ENCODE data around the gene TRMT112.

TRMT112 gene

DNA sequence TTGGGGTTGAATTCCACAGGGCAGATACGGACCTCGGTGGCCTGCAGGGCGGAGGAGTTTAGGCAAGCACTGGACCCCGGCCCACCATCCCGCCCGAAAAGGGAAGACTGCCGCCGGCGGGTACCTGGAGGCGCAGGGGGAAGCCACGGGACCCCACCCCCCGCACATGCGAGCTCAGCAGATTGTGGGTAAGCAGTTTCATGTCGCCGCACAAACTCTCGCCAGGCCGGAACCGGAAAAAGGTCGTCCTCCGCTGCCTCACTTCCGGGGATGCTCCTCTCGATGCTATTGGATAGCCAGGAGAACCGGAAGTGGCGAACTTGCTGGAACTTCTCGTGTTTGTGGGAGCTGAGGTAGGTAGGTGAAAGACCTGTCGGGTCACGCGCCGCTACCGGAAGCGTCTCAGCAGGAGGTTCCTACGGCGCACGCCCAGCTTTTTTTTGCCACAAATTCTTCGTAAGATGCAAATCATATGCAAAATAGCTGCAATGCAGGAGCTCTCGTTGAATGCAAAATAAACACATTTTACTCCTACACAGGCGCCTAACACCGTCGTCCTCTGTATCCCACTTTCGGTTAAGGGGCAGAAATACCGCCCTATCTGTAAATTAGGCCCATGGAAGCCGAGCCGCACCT lies at the start of gene TRMT112:
Gene TRMT112, minus strand, starts transcription at position 235 of the 636 bp plus-strand sequence. Its CDS starts 33 bp downstream, at position 202.
- in situ Hi-C loops (cut with HindIII; ENCODE audit: low sequenced_read_pairs), result no loop called here

GRCh38 chr11:64366751-64367150 lies 49.4 kb upstream of the TRMT112 start:
- in situ Hi-C loops (cut with HindIII; ENCODE audit: low sequenced_read_pairs), result no loop called here

- in situ Hi-C loops (cut with HindIII; ENCODE audit: low sequenced_read_pairs), result no loop called here
Observed at GRCh38 chr11:64364911-64365310, 47.6 kb upstream of the TRMT112 start.

GRCh38 chr11:64364435-64364834 lies 47.1 kb upstream of the TRMT112 start:
- in situ Hi-C loops (cut with HindIII; ENCODE audit: low sequenced_read_pairs), result no loop called here

- in situ Hi-C loops (cut with HindIII; ENCODE audit: low sequenced_read_pairs), result no loop called here
Observed at GRCh38 chr11:64362339-64362738, 45.0 kb upstream of the TRMT112 start.

DNA sequence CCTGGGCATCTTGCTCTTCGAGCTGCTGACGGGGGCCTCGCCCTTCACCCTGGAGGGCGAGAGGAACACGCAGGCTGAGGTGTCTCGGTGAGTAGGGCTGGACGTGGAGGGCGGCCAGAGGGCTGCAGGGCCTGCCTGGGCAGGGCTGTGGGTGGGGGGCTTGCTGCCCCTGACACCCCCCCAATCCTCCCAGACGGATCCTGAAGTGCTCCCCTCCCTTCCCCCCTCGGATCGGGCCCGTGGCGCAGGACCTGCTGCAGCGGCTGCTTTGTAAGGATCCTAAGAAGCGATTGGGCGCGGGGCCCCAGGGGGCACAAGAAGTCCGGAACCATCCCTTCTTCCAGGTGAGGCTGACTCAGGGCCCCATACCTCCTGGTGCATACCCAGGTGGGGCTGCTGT lies 44.3 kb upstream of the TRMT112 start:
- in situ Hi-C loops (cut with HindIII; ENCODE audit: low sequenced_read_pairs), result no loop called here

- in situ Hi-C loops (cut with HindIII; ENCODE audit: low sequenced_read_pairs), result no loop called here
Observed at GRCh38 chr11:64360448-64360921, 43.1 kb upstream of the TRMT112 start.

DNA sequence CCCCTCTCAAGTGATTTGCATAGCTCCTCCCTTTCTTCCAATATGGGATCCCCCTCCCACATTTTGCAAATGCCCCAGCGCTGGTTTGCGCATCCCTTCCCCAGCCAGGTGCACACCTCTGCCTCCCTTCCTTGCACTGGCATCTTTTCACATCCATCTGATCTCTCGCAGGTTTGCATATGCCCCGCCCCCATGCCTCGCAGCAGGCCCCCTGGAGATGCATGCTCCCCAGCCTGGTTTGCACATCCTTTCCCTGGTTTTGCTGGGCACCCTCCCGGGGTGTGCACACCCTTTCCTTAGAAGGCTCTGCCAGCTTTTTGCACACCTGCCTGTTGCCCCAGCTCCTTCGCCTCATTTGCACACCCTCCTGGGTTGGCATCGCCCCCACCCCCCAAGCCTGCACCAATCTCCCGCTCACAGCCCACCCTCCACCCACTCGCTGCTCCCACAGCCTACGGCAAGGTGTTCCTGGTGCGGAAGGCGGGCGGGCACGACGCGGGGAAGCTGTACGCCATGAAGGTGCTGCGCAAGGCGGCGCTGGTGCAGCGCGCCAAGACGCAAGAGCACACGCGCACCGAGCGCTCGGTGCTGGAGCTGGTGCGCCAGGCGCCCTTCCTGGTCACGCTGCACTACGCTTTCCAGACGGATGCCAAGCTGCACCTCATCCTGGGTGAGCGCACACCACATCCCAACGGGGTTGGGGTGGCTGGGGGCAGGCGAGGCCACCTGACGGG lies 42.5 kb upstream of the TRMT112 start:
- in situ Hi-C loops (cut with HindIII; ENCODE audit: low sequenced_read_pairs), result no loop called here

DNA sequence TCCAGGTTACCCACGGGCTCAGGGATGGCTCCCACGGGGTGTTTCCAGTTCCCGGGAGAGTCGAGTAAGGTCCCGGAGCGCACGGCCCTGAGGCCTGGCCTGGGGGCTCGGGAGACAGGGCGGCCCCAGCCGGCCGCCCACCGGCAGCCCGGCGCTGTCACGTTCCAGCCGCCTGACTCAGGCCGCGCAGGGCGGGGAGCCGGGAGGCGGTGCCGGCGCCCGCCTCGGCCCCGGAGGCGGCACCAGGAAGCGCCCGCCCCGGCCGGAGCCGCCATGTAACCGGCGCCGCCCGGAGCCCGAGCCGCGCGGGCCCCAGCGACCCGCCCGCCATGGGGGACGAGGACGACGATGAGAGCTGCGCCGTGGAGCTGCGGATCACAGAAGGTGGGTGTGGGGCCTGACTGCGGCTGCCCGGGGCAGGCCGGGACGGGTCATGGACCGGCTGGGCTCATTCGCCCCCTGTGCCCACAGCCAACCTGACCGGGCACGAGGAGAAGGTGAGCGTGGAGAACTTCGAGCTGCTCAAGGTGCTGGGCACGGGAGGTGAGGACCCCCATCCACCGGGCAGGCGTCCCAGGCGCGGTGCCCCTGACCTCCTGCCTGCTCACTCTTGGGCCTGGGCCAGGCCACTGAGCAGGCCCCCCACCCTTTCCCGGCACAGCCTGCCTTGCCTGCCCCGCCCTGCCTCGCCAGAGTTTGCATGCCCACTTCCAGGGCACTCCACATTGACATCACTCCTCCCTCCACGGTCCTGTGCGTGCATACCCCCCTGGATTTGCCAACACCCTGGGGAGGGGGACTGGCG lies 41.8 kb upstream of the TRMT112 start, which contains the start of gene RPS6KA4:
Gene RPS6KA4, plus strand, starts transcription at position 256 of the 805 bp plus-strand sequence. Its CDS starts 74 bp downstream, at position 330.
- in situ Hi-C loops (cut with HindIII; ENCODE audit: low sequenced_read_pairs), result no loop called here

DNA sequence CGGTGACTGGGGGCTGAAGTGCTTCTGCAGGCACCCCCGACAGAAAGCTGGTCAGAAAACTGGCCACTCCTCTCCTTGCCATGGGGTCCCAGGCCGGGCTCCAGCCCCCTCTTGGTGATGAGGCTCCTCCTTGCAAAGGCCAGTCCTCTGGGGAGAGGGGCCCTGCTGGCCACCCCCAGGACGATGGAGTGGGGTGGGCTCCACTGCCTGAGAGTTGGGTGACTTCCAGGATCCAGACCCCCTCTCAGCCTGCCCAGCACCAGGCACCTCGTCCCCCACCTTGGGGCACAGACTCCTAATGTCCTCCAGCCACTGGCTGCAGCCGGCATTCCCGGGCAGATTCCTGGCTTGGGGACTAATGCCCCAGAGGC lies 41.2 kb upstream of the TRMT112 start:
- in situ Hi-C loops (cut with HindIII; ENCODE audit: low sequenced_read_pairs), result no loop called here

- in situ Hi-C loops (cut with HindIII; ENCODE audit: low sequenced_read_pairs), result no loop called here
Observed at GRCh38 chr11:64357904-64358535, 40.7 kb upstream of the TRMT112 start.

- in situ Hi-C loops (cut with HindIII; ENCODE audit: low sequenced_read_pairs), result no loop called here
Observed at GRCh38 chr11:64357446-64357845, 40.1 kb upstream of the TRMT112 start.

- in situ Hi-C loops (cut with HindIII; ENCODE audit: low sequenced_read_pairs), result no loop called here
Observed at GRCh38 chr11:64356498-64357411, 39.4 kb upstream of the TRMT112 start.

DNA sequence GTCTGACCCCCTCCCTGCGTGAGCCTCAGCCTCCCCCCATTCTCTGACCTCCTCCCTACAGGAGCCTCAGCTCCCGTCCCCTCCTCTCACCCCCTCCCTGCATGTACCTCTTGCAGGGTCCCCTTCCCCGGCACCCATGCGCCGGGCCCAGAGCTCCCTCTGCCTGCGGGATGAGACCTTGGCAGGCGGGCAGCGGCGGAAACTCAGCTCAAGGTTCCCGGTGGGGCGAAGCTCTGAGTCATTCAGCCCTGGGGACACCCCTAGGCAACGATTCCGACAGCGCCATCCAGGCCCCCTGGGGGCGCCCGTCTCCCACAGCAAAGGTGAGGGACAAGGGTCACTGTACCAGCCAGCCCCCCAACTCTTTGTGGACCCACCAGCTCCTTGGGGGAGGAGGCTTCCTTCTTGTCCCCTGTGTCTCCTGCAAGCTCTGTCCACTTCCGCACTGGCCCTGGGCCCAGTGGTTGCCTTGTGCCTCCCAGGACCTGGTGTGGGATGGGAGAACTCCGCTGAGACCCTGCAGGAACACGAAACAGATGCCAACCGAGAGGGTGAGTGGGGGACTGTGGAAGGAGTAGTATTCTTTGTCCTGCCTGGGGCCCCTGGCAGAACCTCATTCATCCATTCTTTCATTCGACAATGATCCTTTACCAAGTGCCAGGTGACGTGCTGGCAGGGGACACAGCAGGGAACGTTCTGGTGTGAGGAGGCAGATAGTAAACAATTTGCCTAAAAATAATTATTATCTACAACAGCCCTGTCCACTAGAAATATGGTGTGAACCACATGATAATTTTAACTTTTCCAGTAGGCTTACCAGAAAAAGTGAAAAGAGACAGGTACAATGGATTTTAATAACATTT lies 38.0 kb upstream of the TRMT112 start:
- in situ Hi-C loops (cut with HindIII; ENCODE audit: low sequenced_read_pairs), result no loop called here

DNA sequence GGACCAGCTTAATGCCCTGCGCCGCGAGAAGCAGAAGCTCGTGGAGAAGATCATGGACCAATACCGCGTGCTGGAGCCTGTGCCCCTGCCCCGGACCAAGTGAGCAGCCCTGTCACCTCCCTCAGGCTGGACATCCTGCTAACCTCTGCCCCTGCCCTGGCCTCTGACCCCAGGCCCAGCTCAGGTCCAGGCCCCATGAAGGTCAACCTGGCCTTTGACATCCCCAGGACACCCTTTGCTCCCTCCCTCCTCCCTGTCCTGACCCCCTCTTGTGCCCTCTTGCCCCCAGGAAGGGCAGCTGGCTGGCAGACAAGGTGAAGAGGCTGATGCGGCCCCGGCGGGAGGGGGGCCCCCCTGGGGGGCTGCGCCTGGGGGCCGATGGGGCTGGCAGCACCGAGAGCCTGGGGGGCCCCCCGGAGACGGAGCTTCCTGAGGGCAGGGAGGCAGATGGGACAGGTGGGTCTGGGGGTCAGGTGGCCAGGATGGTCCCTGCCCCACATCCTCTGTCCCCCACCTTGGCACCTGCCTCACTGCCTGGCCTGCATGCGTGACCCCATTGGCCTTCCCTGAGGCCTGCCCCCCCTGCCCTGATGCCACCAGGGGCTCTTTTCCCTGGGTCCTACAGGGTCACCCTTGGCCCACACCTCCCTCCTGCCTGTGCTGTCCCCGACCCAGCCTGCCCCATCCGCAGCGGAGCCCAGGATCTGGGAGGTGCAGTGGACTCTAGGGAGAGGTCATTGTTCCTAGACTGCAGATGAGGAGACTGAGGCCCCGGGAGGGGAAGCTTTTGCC lies 36.6 kb upstream of the TRMT112 start:
- in situ Hi-C loops (cut with HindIII; ENCODE audit: low sequenced_read_pairs), result no loop called here

GRCh38 chr11:64352995-64353714 lies 35.8 kb upstream of the TRMT112 start:
- in situ Hi-C loops (cut with HindIII; ENCODE audit: low sequenced_read_pairs), result no loop called here

DNA sequence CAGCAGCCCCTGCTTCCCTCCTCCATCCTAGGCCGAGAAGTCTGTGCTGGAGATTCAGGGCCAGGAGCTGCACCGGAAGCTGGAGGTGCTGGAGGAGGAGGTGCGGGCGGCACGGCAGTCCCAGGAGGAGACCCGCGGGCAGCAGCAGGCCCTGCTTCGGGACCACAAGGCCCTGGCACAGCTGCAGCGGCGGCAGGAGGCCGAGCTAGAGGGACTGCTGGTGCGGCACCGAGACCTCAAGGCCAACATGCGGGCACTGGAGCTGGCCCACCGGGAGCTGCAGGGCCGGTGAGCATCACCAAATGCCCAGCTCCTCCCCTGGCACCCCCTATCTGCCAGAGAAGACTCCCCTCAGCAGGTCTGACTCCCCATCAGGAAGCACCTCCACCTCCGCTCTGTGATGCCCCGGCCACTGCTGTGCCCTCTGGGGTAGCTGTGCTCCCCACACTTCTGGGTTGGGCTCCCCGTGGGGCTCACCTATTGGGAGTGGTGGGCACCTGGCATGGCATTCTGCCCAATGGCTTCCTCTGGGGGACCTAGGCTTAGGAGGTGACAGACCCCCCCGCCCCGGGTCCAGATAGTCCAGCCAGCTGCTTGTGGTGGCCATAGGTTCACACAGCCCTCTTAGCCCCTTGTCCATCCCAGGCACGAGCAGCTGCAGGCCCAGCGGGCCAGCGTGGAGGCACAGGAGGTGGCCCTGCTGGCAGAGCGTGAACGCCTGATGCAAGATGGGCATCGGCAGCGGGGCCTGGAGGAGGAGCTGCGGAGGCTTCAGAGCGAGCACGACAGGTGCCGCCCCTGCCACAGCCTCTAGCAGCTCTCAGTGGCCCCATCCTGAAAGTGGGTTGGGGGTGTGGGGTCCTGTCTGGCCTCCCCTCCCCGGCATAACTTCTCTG lies 35.0 kb upstream of the TRMT112 start:
- in situ Hi-C loops (cut with HindIII; ENCODE audit: low sequenced_read_pairs), result no loop called here
